GM18861 (cell line): ENCODE results near the gene MVK.
"Not testable (repeated sequence)": the region's sequence is repeated elsewhere in the genome, so short reads cannot be mapped to it uniquely, and the experiment has no call there.

Source experiments
- ATAC-seq: cut with Tn5 transposase; IDR thresholded peaks from one replicate; pipeline ENCODE4 v1.9.1; 2021; ENCODE audit not compliant: unreplicated experiment

MVK gene

GRCh38 chr12:109588461-109589239 lies 15.1 kb downstream of the MVK start:
- ATAC-seq = no peak

- ATAC-seq = no peak
Observed at GRCh38 chr12:109589240-109589590, 15.6 kb downstream of the MVK start.

GRCh38 chr12:109589691-109590245 lies 16.2 kb downstream of the MVK start:
- no peak for ATAC-seq

- no peak for ATAC-seq
Observed at GRCh38 chr12:109590566-109590965, 17.0 kb downstream of the MVK start.

GRCh38 chr12:109591041-109591440 lies 17.4 kb downstream of the MVK start:
- ATAC-seq = no peak

- no peak for ATAC-seq
Observed at GRCh38 chr12:109592195-109592904, 18.8 kb downstream of the MVK start.

GRCh38 chr12:109592905-109593272 lies 19.3 kb downstream of the MVK start:
- ATAC-seq = no peak

- ATAC-seq = no peak
Observed at GRCh38 chr12:109594556-109595317, 21.1 kb downstream of the MVK start.

GRCh38 chr12:109595321-109595902 lies 21.8 kb downstream of the MVK start:
- ATAC-seq = no peak

- ATAC-seq = no peak
Observed at GRCh38 chr12:109596418-109597244, 23.0 kb downstream of the MVK start.

GRCh38 chr12:109597414-109597794 lies 23.8 kb downstream of the MVK start:
- no peak for ATAC-seq

GRCh38 chr12:109597795-109598427 lies 24.3 kb downstream of the MVK start:
- no peak for ATAC-seq

GRCh38 chr12:109598428-109598854 lies 24.8 kb downstream of the MVK start:
- ATAC-seq = no peak

GRCh38 chr12:109599087-109599486 lies 25.5 kb downstream of the MVK start:
- no peak for ATAC-seq

- no peak for ATAC-seq
Observed at GRCh38 chr12:109600481-109600880, 26.9 kb downstream of the MVK start.

- no peak for ATAC-seq
Observed at GRCh38 chr12:109600995-109601394, 27.4 kb downstream of the MVK start.

- ATAC-seq = no peak
Observed at GRCh38 chr12:109601557-109601956, 28.0 kb downstream of the MVK start.

GRCh38 chr12:109602132-109602531 lies 28.5 kb downstream of the MVK start:
- ATAC-seq = not testable (repeated sequence)

GRCh38 chr12:109604132-109604585 lies 30.6 kb downstream of the MVK start:
- no peak for ATAC-seq

GRCh38 chr12:109605016-109605415 lies 31.4 kb downstream of the MVK start:
- no peak for ATAC-seq
